Transverse colon (tissue), 4 donors: ENCODE data around the gene CPSF4. TPM values are rescaled to one million over a fixed set of nuclear protein-coding genes. Genes with fewer than 3 reads are reported as not detected.

Source experiments
- DNase-seq: peaks from one replicate; pipeline ENCODE4 v3.0.0-alpha.2; 2019
- H3K27ac ChIP-seq, 4 donors: fragments of 200-600 bp; sonication (generic); 2 replicates each; pipeline ENCODE4 v1.5.1; 2016 to 2018; ENCODE audit warnings: inconsistent platforms in 4 of 4
- H3K27me3 ChIP-seq: fragments of 200-600 bp; sonication (generic); 2 replicates; pipeline ENCODE4 v1.5.1; 2017; ENCODE audit warnings: inconsistent platforms
- H3K36me3 ChIP-seq, 4 donors: fragments of 200-600 bp; sonication (generic); 2 replicates each; pipeline ENCODE4 v1.5.1; 2017 to 2019; ENCODE audit warnings: inconsistent platforms in 4 of 4
- H3K4me1 ChIP-seq, 4 donors: fragments of 200-600 bp; sonication (generic); 2 replicates each; pipeline ENCODE4 v1.5.1; 2017 to 2020; ENCODE audit warnings: inconsistent platforms in 4 of 4
- H3K4me3 ChIP-seq, 4 donors: fragments of 200-600 bp; sonication (generic); 1 replicate in 1 of 4; 2 replicates in 3 of 4; pipeline versions ENCODE4 v1.5.1 to v1.6.1; 2017 to 2019; ENCODE audit warnings: inconsistent platforms in 4 of 4
- H3K9me3 ChIP-seq, 2 donors: fragments of 200-600 bp; sonication (generic); 2 replicates each; pipeline ENCODE4 v1.5.1; 2017 to 2019; ENCODE audit warnings: inconsistent platforms in 2 of 2
- CTCF ChIP-seq, 5 experiments: fragments of 200-600 bp in 3 of 5; fragments of 450-650 bp in 2 of 5; sonication (generic) in 3 of 5; IDR thresholded peaks; 1 replicate in 2 of 5; 2 replicates in 3 of 5; pipeline ENCODE4 v1.5.1; 2016 to 2017; ENCODE audit warnings: antibody characterized with exemption in 5 of 5, inconsistent platforms in 3 of 5, mild to moderate bottlenecking in 2 of 5, moderate library complexity in 1 of 5
- EP300 ChIP-seq: sonication (generic); formaldehyde crosslinking; IDR thresholded peaks from one replicate; pipeline ENCODE4 v1.6.1; 2017; ENCODE audit warnings: antibody characterized with exemption, low read depth
- POLR2A ChIP-seq: fragments of 450-650 bp; IDR thresholded peaks from one replicate; pipeline ENCODE4 v1.6.1; 2016; ENCODE audit warnings: antibody characterized with exemption, mild to moderate bottlenecking, moderate library complexity
- POLR2AphosphoS5 ChIP-seq, 3 donors: sonication (generic); formaldehyde crosslinking; IDR thresholded peaks; one replicate each; pipeline ENCODE4 v1.6.1; 2016; ENCODE audit warnings: antibody characterized with exemption in 3 of 3
- WGBS, 2 donors: methylation state at CpG; one replicate each; pipeline ENCODE4 v1.1.5; 2018; ENCODE audit warnings: low coverage in 1 of 2; 5-methylcytosine and 5-hydroxymethylcytosine counted together
- in situ Hi-C, 4 donors: fragments of 200-750 bp; cut with MboI; loops; one replicate each; pipeline versions ENCODE4 v1.15.0 to v1.15.1; 2017; ENCODE audit warnings: low sequenced_read_pairs in 3 of 4, low pct_ligation_motif_present in 1 of 4, low pct_unique_long_range_greater_than_20kb in 1 of 4
- intact Hi-C: fragments of 100-400 bp; cut with DNase I; formaldehyde crosslinking; loops from one replicate; pipeline ENCODE4 v1.15.1; 2023; ENCODE audit warnings: low total_unique reads
- total RNA-seq, 4 donors: library from RNA; depleted of rRNA; stranded (reverse); fragments of >200 nt; gene quantifications; one replicate each; pipeline ENCODE4 v1.1.0, GENCODE V29; 2016

The CPSF4 gene
- total RNA-seq, 4 donors from 2014 or later = 20.7 to 65.5 (median 24.8) TPM

GRCh38 chr7:99392659-99393354, 45.9 kb upstream of the CPSF4 start:
- peak overlapping the region; percentile 45 to 59 (median 49) for H3K4me3 ChIP-seq
- in situ Hi-C loops (no loop called here), intact Hi-C loops (no loop called here)
- peak overlapping the region; percentile 72 to 84 (median 82) for H3K27ac ChIP-seq
- TF ChIP-seq POLR2A = peak; percentile 50
- no peak for TF ChIP-seq CTCF (IDR thresholded peaks at IDR 0.05)
- no peak for TF ChIP-seq EP300
- TF ChIP-seq POLR2AphosphoS5 (IDR thresholded peaks at IDR 0.05) = peak; percentile 54 to 75 (median 71)
- peak; percentile 91 for DNase-seq
- peaks cover 0 to 29% (median 11%) of the 10 kb centered on the region in 4 donors for H3K36me3 ChIP-seq
- 10% methylated on average over 46 of the region's 68 CpGs; no CpG with 5 or more reads in 1 of the 2 donors for WGBS, 2 donors
- no peaks in the 10 kb centered on the region for H3K9me3 ChIP-seq
- peaks cover 17 to 19% (median 17%) of the 10 kb centered on the region in 4 donors for H3K4me1 ChIP-seq
- no peaks in the 10 kb centered on the region for H3K27me3 ChIP-seq

- H3K27me3 ChIP-seq = no peaks in the 10 kb centered on the region
- TF ChIP-seq EP300 (no peak), POLR2AphosphoS5 (IDR thresholded peaks at IDR 0.05) (no peak), CTCF (IDR thresholded peaks at IDR 0.05) (no peak), POLR2A (no peak)
- peak overlapping the region; percentile 72 to 84 (median 82) for H3K27ac ChIP-seq
- in situ Hi-C loops = no loop called here
- DNase-seq = no peak
- peak overlapping the region; percentile 45 to 59 (median 49) for H3K4me3 ChIP-seq
- intact Hi-C loops = no loop called here
- 17 to 54% methylated on average over 10 to 29 of the region's 30 CpGs for WGBS, 2 donors
- H3K9me3 ChIP-seq = no peaks in the 10 kb centered on the region
- peaks cover 17 to 19% (median 17%) of the 10 kb centered on the region in 4 donors for H3K4me1 ChIP-seq
- H3K36me3 ChIP-seq = peaks cover 0 to 27% (median 12%) of the 10 kb centered on the region in 4 donors
These were observed 45.2 kb upstream of the CPSF4 start for GRCh38 chr7:99393355-99394187.

- Histone ChIP-seq H3K4me1 (peaks cover 17 to 19% (median 17%) of the 10 kb centered on the region in 4 donors), H3K27ac (peak overlapping the region in 1 of 4 donors; percentile 83), H3K4me3 (no peak overlapping the region), H3K27me3 (no peaks in the 10 kb centered on the region), H3K36me3 (peaks cover 0 to 27% (median 12%) of the 10 kb centered on the region in 4 donors), H3K9me3 (no peaks in the 10 kb centered on the region)
- 93% methylated on average over 4 of the region's 4 CpGs; no CpG with 5 or more reads in 1 of the 2 donors for WGBS, 2 donors
- intact Hi-C loops = no loop called here
- DNase-seq = no peak
- TF ChIP-seq POLR2AphosphoS5 (IDR thresholded peaks at IDR 0.05) (no peak), EP300 (no peak), CTCF (IDR thresholded peaks at IDR 0.05) (no peak), POLR2A (no peak)
- in situ Hi-C loops = no loop called here
These were observed 44.6 kb upstream of the CPSF4 start for GRCh38 chr7:99394188-99394502.

GRCh38 chr7:99395616-99396327, 43.0 kb upstream of the CPSF4 start:
- Histone ChIP-seq H3K36me3 (peaks cover 0 to 25% (median 8%) of the 10 kb centered on the region in 4 donors), H3K27ac (no peak overlapping the region), H3K4me1 (peaks cover 17 to 19% (median 17%) of the 10 kb centered on the region in 4 donors), H3K9me3 (no peaks in the 10 kb centered on the region), H3K4me3 (no peak overlapping the region), H3K27me3 (no peaks in the 10 kb centered on the region)
- in situ Hi-C loops = no loop called here
- intact Hi-C loops = no loop called here
- 69 to 88% methylated on average over 3 to 14 of the region's 14 CpGs for WGBS, 2 donors
- TF ChIP-seq EP300 = no peak
- no peak for TF ChIP-seq POLR2AphosphoS5 (IDR thresholded peaks at IDR 0.05)
- TF ChIP-seq CTCF (IDR thresholded peaks at IDR 0.05) = no peak
- TF ChIP-seq POLR2A = no peak
- DNase-seq = no peak
